H9 (cell line): Measurements from ENCODE around the gene SSTR3. TPM values are rescaled to one million over a fixed set of nuclear protein-coding genes. Genes with fewer than 3 reads are reported as not detected.

Source experiments
- DNase-seq: peaks from one replicate; pipeline ENCODE4 v3.0.0-alpha.2; 2017
- H2AFZ ChIP-seq: one replicate; pipeline ENCODE4 v1.6.1; 2013; ENCODE audit warnings: mild to moderate bottlenecking, low read length, control low read depth, moderate library complexity
- H2AK5ac ChIP-seq: 2 replicates; pipeline ENCODE4 v1.6.1; 2013; ENCODE audit warnings: low read length, control low read depth, mixed read lengths; ENCODE audit not compliant: insufficient read length
- H2BK120ac ChIP-seq: one replicate; pipeline ENCODE4 v1.6.1; 2013; ENCODE audit warnings: low read depth, mild to moderate bottlenecking, low read length, control low read depth, inconsistent platforms; ENCODE audit not compliant: poor library complexity, severe bottlenecking
- H2BK12ac ChIP-seq: 2 replicates; pipeline ENCODE4 v1.6.1; 2013; ENCODE audit warnings: low read length, control low read depth, mixed read lengths, low read depth; ENCODE audit not compliant: insufficient read length
- H2BK15ac ChIP-seq: 2 replicates; pipeline ENCODE4 v1.6.1; 2013; ENCODE audit warnings: low read depth, low read length, control low read depth
- H2BK20ac ChIP-seq: one replicate; pipeline ENCODE4 v1.6.1; 2013; ENCODE audit warnings: low read depth, mild to moderate bottlenecking, low read length, control low read depth, inconsistent platforms; ENCODE audit not compliant: poor library complexity, severe bottlenecking
- H2BK5ac ChIP-seq: 2 replicates; pipeline ENCODE4 v1.6.1; 2013; ENCODE audit warnings: low read length, control low read depth, mixed read lengths; ENCODE audit not compliant: insufficient read length
- H3K14ac ChIP-seq: 2 replicates; pipeline ENCODE4 v1.6.1; 2013; ENCODE audit warnings: low read length, control low read depth; ENCODE audit not compliant: insufficient read depth
- H3K18ac ChIP-seq: 2 replicates; pipeline ENCODE4 v1.6.1; 2013; ENCODE audit warnings: low read depth, mild to moderate bottlenecking, mixed read lengths, low read length, control low read depth; ENCODE audit not compliant: insufficient read length
- H3K23ac ChIP-seq: 2 replicates; pipeline ENCODE4 v1.6.1; 2013; ENCODE audit warnings: low read length, control low read depth, mixed read lengths, low read depth; ENCODE audit not compliant: insufficient read length
- H3K23me2 ChIP-seq: 2 replicates; pipeline ENCODE4 v1.6.1; 2013; ENCODE audit warnings: low read depth, mild to moderate bottlenecking, mixed read lengths, low read length, control low read depth; ENCODE audit not compliant: insufficient read length, poor library complexity, severe bottlenecking
- H3K27ac ChIP-seq: 2 replicates; pipeline ENCODE4 v1.5.1; 2013; ENCODE audit warnings: low read length, control low read depth, mixed read lengths, low read depth; ENCODE audit not compliant: insufficient read length
- H3K27me3 ChIP-seq: 2 replicates; pipeline ENCODE4 v1.6.1; 2013; ENCODE audit warnings: low read length, control low read depth, inconsistent platforms; ENCODE audit not compliant: insufficient read depth
- H3K4ac ChIP-seq: 2 replicates; pipeline ENCODE4 v1.6.1; 2013; ENCODE audit warnings: low read depth, mild to moderate bottlenecking, control low read depth, inconsistent platforms, low read length, moderate library complexity
- H3K4me1 ChIP-seq: 2 replicates; pipeline ENCODE4 v1.6.1; 2013; ENCODE audit warnings: low read length, control low read depth, inconsistent platforms; ENCODE audit not compliant: insufficient read depth
- H3K4me2 ChIP-seq: 2 replicates; pipeline ENCODE4 v1.6.1; 2013; ENCODE audit warnings: low read length, control low read depth, mixed read lengths; ENCODE audit not compliant: insufficient read length, insufficient read depth
- H3K56ac ChIP-seq: 2 replicates; pipeline ENCODE4 v1.6.1; 2013; ENCODE audit warnings: low read depth, mild to moderate bottlenecking, mixed read lengths, low read length, control low read depth; ENCODE audit not compliant: insufficient read length
- H3K79me1 ChIP-seq: 2 replicates; pipeline ENCODE4 v1.6.1; 2013; ENCODE audit warnings: low read depth, mild to moderate bottlenecking, moderate library complexity, low read length, control low read depth, inconsistent platforms; ENCODE audit not compliant: insufficient read depth, poor library complexity, severe bottlenecking
- H3K79me2 ChIP-seq: 2 replicates; pipeline ENCODE4 v1.6.1; 2013; ENCODE audit warnings: low read length, control low read depth, inconsistent platforms; ENCODE audit not compliant: insufficient read depth
- H3K9ac ChIP-seq: 2 replicates; pipeline ENCODE4 v1.6.1; 2013; ENCODE audit warnings: low read length, control low read depth, mixed read lengths; ENCODE audit not compliant: insufficient read length; ENCODE audit errors: extremely low read depth
- H3K9me3 ChIP-seq: one replicate; pipeline ENCODE4 v1.6.1; 2013; ENCODE audit warnings: low read depth, low read length, inconsistent platforms; ENCODE audit not compliant: control insufficient read depth
- H3T11ph ChIP-seq: one replicate; pipeline ENCODE4 v1.6.1; 2013; ENCODE audit warnings: mild to moderate bottlenecking, low read length, control low read depth, inconsistent platforms
- H4K20me1 ChIP-seq: one replicate; pipeline ENCODE4 v1.6.1; 2013; ENCODE audit not compliant: control insufficient read depth, insufficient read length, insufficient read depth
- H4K5ac ChIP-seq: 2 replicates; pipeline ENCODE4 v1.6.1; 2013; ENCODE audit warnings: low read depth, mild to moderate bottlenecking, mixed read lengths, low read length, control low read depth; ENCODE audit not compliant: insufficient read length
- H4K8ac ChIP-seq: replicated peaks from 2 replicates; pipeline ENCODE4 v1.6.1; 2013; ENCODE audit warnings: low read length, control low read depth, mixed read lengths, low read depth; ENCODE audit not compliant: insufficient read length
- H4K91ac ChIP-seq: 2 replicates; pipeline ENCODE4 v1.6.1; 2013; ENCODE audit warnings: low read depth, mild to moderate bottlenecking, moderate library complexity, mixed read lengths, low read length, control low read depth; ENCODE audit not compliant: insufficient read length
- H3K27ac Mint-ChIP-seq, 3 experiments: 2 replicates in 2 of 3; 3 replicates in 1 of 3; pipeline ENCODE4 v1.8.0; 2020 to 2021; ENCODE audit warnings: mixed read lengths in 3 of 3, mild to moderate bottlenecking in 1 of 3, moderate library complexity in 1 of 3
- H3K27me3 Mint-ChIP-seq: 2 replicates; pipeline ENCODE4 v1.8.0; 2021; ENCODE audit warnings: low read depth, mild to moderate bottlenecking, moderate library complexity, mixed read lengths
- H3K36me3 Mint-ChIP-seq, 3 experiments: 2 replicates in 2 of 3; 3 replicates in 1 of 3; pipeline ENCODE4 v1.8.0; 2020 to 2021; ENCODE audit warnings: low read depth in 3 of 3, mixed read lengths in 3 of 3; ENCODE audit not compliant: insufficient read depth in 1 of 3
- H3K4me1 Mint-ChIP-seq, 2 experiments: 2 replicates each; pipeline ENCODE4 v1.8.0; 2020; ENCODE audit warnings: mixed read lengths in 2 of 2
- H3K4me3 Mint-ChIP-seq, 2 experiments: 2 replicates in 1 of 2; 3 replicates in 1 of 2; pipeline ENCODE4 v1.8.0; 2020 to 2021; ENCODE audit warnings: mild to moderate bottlenecking in 2 of 2, mixed read lengths in 2 of 2, moderate library complexity in 1 of 2
- H3K9me3 Mint-ChIP-seq, 2 experiments: 2 replicates in 1 of 2; 3 replicates in 1 of 2; pipeline ENCODE4 v1.8.0; 2020; ENCODE audit warnings: mild to moderate bottlenecking in 2 of 2, mixed read lengths in 2 of 2, moderate library complexity in 1 of 2
- CTCF ChIP-seq: fragments of 200-600 bp; sonication (generic); conservative IDR thresholded peaks from 3 replicates; pipeline ENCODE4 v1.8.0; 2021; ENCODE audit warnings: antibody characterized with exemption, mild to moderate bottlenecking
- WGBS: extraction: QIAGEN DNeasy Blood & Tissue Kit; methylation state at CpG from one replicate; pipeline ENCODE4 v1.1.7; 2013; ENCODE audit warnings: missing lambda C conversion rate, low lambda C conversion rate, mixed read lengths; ENCODE audit not compliant: insufficient read length; ENCODE audit errors: extremely low coverage; 5-methylcytosine and 5-hydroxymethylcytosine counted together
- total RNA-seq: library from RNA; stranded (reverse); gene quantifications from 2 replicates; pipeline ENCODE4 v1.2.1, GENCODE V29; 2021

The SSTR3 gene
- total RNA-seq, 1 experiment from 2014 or later, result 0.68 TPM

DNA sequence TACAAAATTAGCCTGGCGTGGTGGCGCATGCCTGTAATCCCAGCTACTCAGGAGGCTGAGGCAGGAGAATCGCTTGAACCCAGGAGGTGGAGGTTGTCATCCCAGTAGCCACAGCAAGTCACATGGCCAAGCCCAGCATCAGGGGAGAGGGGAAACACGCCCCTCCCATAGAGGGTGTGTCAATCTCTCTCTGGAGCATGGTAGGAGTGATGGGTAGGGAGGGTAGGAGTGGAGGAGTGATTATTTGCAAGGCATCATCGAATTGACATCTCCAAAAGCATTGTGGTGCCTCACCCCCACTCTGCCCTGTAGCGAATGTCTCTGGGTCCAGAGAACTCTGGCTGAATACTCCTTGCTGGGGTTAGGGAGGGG, 6.1 kb upstream of the SSTR3 start:
- no peak overlapping the region for H4K8ac ChIP-seq
- no peak overlapping the region for H3T11ph ChIP-seq
- H3K18ac ChIP-seq, result no peak overlapping the region
- H2BK12ac ChIP-seq, result no peak overlapping the region
- no peaks in the 10 kb centered on the region for H3K79me1 ChIP-seq
- no peaks in the 10 kb centered on the region for H3K27me3 ChIP-seq
- H4K5ac ChIP-seq, result no peak overlapping the region
- peaks cover 39% of the 10 kb centered on the region for H3K27me3 Mint-ChIP-seq
- no peak overlapping the region for H3K27ac ChIP-seq
- no peak overlapping the region for H3K4me2 ChIP-seq
- H3K56ac ChIP-seq, result no peak overlapping the region
- no peak overlapping the region for H3K23ac ChIP-seq
- no peak overlapping the region for H2BK20ac ChIP-seq
- peaks cover 15 to 37% of the 10 kb centered on the region in 2 experiments for H3K4me1 Mint-ChIP-seq
- H4K20me1 ChIP-seq, result no peaks in the 10 kb centered on the region
- H2BK120ac ChIP-seq, result no peak overlapping the region
- H3K27ac Mint-ChIP-seq, result no peak overlapping the region
- no peak for TF ChIP-seq CTCF
- H3K14ac ChIP-seq, result no peak overlapping the region; the same call in 1 of the 2 replicates
- no peak overlapping the region for H4K91ac ChIP-seq
- H2AFZ ChIP-seq, result no peak overlapping the region
- no peaks in the 10 kb centered on the region for H3K4me1 ChIP-seq
- no peaks in the 10 kb centered on the region for H3K9me3 Mint-ChIP-seq
- H2BK5ac ChIP-seq, result no peak overlapping the region
- no peaks in the 10 kb centered on the region for H3K9me3 ChIP-seq
- no peak overlapping the region for H3K4ac ChIP-seq
- no peak overlapping the region for H2AK5ac ChIP-seq
- H3K23me2 ChIP-seq, result no peaks in the 10 kb centered on the region
- no peak overlapping the region for H3K9ac ChIP-seq
- no peaks in the 10 kb centered on the region for H3K79me2 ChIP-seq
- H2BK15ac ChIP-seq, result no peak overlapping the region
- DNase-seq, result no peak
- H3K36me3 Mint-ChIP-seq, result no peaks in the 10 kb centered on the region; a peak in 1 of 7 replicates
- H3K4me3 Mint-ChIP-seq, result no peak overlapping the region
- no CpG with 5 or more reads among the region's 6 CpGs for WGBS
